DMS 273 treated with DMSO at 0.1 percent for 48 hours (cell line): ENCODE results near the gene PPP3CA.
A peak's percentile ranks its signal among the peaks of the same experiment; 100 is the strongest.

Source experiments
- DNase-seq: peaks from one replicate; lab custom pipeline; 2025; lab: John Stamatoyannopoulos, UW

Gene PPP3CA

GRCh38 chr4:101175896-101176676 is 171.2 kb downstream of the PPP3CA start:
- DNase-seq, result no peak

GRCh38 chr4:101174679-101175345 is 172.5 kb downstream of the PPP3CA start:
- DNase-seq, result no peak

GRCh38 chr4:101172369-101172768 is 175.0 kb downstream of the PPP3CA start:
- no peak for DNase-seq

GRCh38 chr4:101171747-101172146 is 175.6 kb downstream of the PPP3CA start:
- DNase-seq, result no peak

GRCh38 chr4:101169044-101170014 is 178.0 kb downstream of the PPP3CA start:
- DNase-seq, result peak; percentile 35

GRCh38 chr4:101163936-101164335 is 183.4 kb downstream of the PPP3CA start:
- DNase-seq, result no peak

- no peak for DNase-seq
Measured at GRCh38 chr4:101162990-101163380, 184.3 kb downstream of the PPP3CA start.

GRCh38 chr4:101160792-101161592 is 186.3 kb downstream of the PPP3CA start:
- no peak for DNase-seq

- DNase-seq, result no peak
Measured at GRCh38 chr4:101158507-101158906, 188.8 kb downstream of the PPP3CA start.

GRCh38 chr4:101158134-101158482 is 189.2 kb downstream of the PPP3CA start:
- no peak for DNase-seq

GRCh38 chr4:101157415-101158133 is 189.8 kb downstream of the PPP3CA start:
- DNase-seq, result no peak

- DNase-seq, result no peak
Measured at GRCh38 chr4:101156619-101157310, 190.6 kb downstream of the PPP3CA start.

GRCh38 chr4:101155945-101156344 is 191.4 kb downstream of the PPP3CA start:
- no peak for DNase-seq

- no peak for DNase-seq
Measured at GRCh38 chr4:101155368-101155767, 192.0 kb downstream of the PPP3CA start.

- no peak for DNase-seq
Measured at GRCh38 chr4:101153653-101154052, 193.7 kb downstream of the PPP3CA start.

- no peak for DNase-seq
Measured at GRCh38 chr4:101152521-101152920, 194.8 kb downstream of the PPP3CA start.

GRCh38 chr4:101148551-101148950 is 198.8 kb downstream of the PPP3CA start:
- no peak for DNase-seq

GRCh38 chr4:101147283-101147682 is 200.0 kb downstream of the PPP3CA start:
- DNase-seq, result no peak

- DNase-seq, result no peak
Measured at GRCh38 chr4:101145021-101145420, 202.3 kb downstream of the PPP3CA start.

GRCh38 chr4:101142259-101142658 is 205.1 kb downstream of the PPP3CA start:
- no peak for DNase-seq
